NCI-H128 (cell line): ENCODE measurements around the gene CCN6.

Source experiments
- DNase-seq: peaks from one replicate; lab custom pipeline; 2025; ENCODE audit not compliant: unreplicated experiment; lab: John Stamatoyannopoulos, UW

Gene CCN6

DNA sequence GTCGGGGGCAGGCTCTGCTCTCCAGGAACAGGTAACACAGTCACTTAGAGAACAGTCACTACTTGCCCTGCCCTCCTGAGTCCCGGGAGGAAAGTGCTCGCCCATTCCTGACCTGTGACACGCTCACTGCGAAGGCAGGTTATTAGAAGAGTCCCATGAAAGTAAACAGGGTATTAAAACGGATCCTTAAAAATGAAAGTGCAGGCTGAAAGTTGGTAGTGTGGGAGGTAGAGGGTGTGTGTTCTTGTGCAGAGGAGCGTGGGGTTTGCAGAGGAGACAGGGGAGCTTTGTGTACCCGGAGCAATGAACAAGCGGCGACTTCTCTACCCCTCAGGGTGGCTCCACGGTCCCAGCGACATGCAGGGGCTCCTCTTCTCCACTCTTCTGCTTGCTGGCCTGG lies at the start of gene CCN6:
TSS of gene CCN6 (plus strand) at position 104 of the 400 bp plus-strand sequence. CDS start at position 358, 254 bp downstream.
- no peak for DNase-seq

DNA sequence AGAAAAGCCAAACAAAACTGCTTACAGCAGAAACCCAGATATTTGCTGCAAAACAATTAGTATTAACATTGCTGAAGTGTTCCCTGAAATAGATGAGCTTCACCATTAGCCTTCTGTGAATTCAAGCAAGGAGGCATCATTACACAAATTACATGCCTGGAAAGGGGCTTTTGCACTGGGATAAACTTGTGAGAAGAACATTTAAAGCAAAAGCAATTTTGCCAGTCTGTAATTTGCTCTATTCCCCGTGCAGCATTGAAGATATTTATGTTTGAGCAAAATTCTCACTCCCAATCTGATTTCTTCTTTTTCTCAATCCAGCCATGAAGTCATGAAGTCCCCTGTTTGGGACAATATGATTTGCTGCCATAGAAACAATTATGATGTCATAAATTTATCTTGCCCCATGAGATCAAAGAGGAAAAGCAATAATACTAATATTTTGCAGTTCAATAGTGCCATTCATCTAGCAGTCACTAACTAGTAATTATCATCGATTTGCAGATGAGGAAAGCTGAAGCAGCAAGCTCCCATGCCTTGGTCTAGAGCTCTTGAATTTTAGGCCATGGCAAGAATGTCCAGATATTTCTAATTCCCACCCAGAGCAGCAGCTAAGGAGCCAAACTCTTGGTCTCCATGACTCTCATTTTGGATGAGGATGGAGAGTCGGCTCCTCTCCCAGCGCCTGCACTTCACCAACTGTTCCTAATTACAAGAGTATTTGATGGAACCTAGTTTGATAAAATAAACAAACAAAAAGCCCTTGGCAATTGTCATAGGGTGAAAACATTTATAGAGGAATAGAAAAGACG lies 49.5 kb upstream of the CCN6 start:
- DNase-seq: no peak

DNA sequence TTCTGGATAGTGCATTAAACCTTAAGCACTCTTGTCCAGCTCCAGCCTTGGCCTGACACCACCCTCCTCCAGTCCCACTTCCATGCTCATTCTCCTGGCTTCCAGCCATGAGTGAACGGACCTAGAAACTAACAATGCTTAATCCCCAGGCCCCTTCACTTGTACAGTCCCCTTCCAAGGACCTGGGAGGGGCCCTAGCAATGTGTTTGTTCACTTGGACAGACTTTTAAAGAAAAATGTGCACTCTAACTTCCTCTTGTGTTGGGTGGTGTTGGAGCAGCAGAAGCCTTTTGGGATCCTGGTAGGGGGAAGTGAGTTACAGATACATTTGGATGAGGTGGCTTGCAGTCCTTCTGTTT lies 48.9 kb upstream of the CCN6 start:
- no peak for DNase-seq

GRCh38 chr6:112007254-112007653 lies 46.6 kb upstream of the CCN6 start:
- no peak for DNase-seq

DNA sequence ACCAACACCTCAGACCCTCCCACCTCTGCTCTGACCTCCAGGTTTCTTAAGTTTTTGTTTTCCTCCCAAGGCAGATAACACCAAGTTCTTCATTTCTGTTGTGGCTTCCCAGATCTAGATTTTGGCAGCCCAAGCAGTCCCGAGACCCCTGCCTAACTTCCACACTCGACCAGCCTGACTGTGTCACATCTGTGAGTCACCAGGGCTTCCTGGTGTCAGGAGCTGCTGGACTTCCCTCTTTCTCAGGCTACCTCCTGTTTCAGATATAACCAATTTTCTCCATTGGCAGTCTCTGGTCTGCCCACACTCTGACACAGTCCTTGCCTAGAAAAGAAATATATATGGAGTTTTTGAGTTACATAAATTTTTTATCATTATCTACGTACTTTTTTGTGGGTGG lies 46.1 kb upstream of the CCN6 start:
- no peak for DNase-seq

DNA sequence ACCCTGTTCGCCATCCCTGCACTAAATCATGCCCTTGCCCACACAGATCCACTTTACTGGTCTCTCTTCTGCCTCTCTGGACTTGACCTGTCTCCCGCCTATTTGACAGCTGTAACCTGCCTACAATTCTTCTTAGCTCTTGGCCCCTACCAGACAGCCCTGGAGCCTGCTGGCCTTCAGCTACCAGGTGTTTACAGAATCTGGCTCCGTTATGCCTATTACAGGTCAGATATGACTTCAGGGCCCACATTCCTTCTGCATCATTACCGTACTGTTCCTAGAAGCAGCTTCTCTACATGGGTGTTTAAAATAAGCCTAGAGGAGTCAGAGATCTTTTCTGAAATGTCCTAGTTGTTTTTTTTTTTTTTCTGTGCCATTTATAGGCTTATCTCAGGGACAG lies 45.4 kb upstream of the CCN6 start:
- DNase-seq: no peak

GRCh38 chr6:112010328-112010727 lies 43.6 kb upstream of the CCN6 start:
- DNase-seq: no peak

DNA sequence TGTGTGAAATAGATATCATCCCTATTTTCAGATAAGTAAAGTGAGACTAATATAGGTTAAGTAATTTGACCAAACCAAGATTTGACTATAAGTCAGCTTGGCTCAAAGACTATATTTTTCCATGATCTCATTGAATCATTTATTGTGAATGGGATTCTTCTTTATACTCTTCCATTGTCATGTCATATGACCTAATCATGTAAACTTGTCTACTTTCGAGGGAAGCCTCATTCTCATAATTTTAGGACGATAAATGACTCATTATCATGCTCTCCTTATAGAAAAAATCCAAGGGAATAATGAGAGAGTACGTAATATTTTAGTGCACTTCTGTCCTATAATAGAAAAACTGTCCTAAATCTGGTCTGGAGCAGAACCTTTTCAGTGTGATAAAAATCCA lies 40.9 kb upstream of the CCN6 start:
- DNase-seq: no peak

DNA sequence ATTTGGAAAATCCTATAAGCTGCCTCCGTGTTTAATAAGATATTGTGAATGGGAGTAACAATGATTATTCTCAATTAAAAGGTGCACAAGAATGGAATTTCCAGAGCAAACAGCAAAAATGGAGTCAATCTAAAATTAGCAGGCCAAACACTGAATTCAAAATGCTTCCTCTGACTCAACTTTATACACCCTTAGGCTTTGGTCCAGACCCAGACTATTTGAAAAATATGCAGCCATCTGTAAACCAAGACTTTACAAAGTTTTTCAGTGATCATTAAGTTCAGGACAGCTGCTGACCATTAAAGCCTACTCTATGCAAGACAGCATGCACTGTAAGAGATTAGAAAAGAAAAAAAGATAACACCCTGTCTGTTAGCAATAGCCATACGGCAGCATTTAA lies 39.4 kb upstream of the CCN6 start:
- no peak for DNase-seq

- DNase-seq: no peak
Observed at GRCh38 chr6:112015725-112016124, 38.2 kb upstream of the CCN6 start.

DNA sequence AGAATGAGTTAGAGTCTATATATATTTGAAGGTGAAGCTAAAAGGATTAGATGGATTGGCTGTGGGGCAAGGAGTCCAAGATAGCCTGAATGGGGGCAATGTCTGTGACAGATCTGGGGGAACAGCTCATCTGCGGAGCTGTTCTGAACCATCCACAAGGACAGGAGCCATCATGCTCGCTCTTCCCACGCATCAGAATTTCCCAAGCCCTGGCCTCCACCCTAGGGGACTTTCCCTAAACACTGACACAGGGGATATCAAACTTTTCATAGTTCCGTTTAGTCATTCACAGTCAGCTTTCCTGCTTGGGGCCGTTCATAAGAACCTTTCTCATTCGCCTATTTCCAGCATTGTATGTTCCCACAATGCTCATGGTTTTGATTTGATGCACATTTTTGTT lies 37.6 kb upstream of the CCN6 start:
- DNase-seq: no peak

DNA sequence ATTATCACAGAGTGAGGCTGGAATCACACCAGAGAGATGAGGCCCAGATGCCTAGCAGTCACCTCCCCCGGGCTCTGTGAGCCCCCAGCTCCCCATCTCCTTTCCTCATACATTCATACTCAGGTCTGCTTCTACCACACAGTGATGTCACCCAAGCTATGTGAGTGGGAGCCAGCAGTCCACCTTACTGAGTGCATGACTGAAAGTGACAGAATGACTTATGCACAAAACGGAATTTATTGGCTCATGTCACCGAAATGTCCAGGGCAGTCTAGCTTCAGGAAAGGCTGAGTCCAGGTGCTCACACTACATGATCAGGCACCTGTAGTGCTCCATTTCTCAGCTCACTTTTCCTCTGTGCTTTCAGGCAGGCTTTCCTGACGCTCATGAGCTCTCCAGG lies 36.7 kb upstream of the CCN6 start:
- no peak for DNase-seq

GRCh38 chr6:112017760-112018537 lies 36.0 kb upstream of the CCN6 start:
- DNase-seq: no peak

DNA sequence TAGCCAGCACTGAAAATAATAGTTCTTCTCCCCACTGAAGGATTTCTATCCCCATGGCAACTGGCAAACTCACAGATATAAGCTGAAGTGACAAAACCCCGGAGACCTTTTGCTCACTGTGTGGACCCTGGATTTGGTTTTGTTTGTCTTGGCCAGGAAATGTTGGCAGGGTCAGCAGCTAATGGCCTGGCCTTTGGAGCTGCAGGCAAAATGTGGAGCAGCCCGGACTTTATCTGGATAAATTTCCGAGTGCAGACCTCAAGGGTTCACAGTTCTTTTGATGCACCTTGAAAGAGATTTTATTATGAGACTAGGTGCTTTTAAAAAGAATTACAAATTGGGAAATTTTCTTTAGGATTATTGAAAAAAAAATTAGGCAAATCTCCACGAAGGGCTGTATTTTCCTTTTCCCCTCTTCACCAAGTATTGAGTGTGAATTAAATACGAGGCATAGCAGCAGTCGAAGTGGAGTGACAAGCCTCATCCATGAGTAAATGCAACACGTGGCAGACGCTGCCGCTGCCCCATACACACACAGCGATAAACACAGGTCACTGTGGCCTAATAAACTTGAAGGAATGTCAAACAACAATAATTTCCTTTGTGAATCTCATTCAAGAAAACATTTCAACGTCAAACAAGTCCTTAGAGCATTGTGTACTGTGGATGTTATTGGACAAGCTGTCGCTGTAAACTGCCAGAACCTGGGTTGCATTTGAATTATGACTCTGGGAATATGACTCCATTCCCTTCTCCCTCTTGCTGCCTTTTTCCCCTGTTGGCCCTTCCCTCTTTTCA lies 35.1 kb upstream of the CCN6 start:
- no peak for DNase-seq

- DNase-seq: no peak
Observed at GRCh38 chr6:112019589-112019988, 34.3 kb upstream of the CCN6 start.

- DNase-seq: no peak
Observed at GRCh38 chr6:112021691-112022310, 32.1 kb upstream of the CCN6 start.

- no peak for DNase-seq
Observed at GRCh38 chr6:112022749-112023148, 31.2 kb upstream of the CCN6 start.

DNA sequence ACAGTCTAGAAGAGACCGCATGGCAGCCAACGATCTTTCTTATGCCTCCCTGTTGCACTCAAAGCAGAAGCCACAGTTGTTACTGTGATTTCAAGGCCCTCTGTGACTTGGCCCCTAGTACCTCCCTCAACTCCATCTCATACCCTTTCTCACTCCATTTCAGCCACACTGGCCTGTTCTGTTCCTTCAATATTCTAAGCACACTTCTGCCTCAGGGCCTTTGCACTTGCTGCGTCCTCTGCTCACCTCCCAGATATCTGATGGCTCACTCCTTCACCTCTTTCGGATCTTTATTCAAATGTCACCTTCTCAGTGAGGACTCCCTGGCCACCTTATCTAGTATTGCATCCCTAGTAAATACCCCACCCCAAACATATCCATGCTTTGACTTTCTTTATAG lies 29.4 kb upstream of the CCN6 start:
- no peak for DNase-seq

DNA sequence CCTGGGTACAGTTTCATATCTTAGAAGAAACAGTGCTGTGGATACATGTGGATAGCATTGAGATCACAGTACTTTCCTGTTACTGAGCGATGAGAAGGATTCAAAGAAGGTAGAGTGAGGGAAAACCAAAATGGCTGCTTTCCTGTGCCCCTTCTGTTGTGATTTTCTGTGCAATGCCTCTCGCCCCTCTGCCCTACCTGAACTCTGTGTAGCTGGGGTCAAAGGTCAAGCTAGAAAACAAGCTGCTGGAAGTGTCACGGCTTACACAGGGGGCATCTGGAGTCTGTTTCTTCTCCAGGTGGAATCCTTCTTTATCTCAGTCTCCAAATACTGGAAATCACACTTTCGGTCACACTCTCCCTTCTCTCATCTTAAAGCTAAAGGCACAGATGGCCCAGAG lies 27.0 kb upstream of the CCN6 start:
- no peak for DNase-seq

DNA sequence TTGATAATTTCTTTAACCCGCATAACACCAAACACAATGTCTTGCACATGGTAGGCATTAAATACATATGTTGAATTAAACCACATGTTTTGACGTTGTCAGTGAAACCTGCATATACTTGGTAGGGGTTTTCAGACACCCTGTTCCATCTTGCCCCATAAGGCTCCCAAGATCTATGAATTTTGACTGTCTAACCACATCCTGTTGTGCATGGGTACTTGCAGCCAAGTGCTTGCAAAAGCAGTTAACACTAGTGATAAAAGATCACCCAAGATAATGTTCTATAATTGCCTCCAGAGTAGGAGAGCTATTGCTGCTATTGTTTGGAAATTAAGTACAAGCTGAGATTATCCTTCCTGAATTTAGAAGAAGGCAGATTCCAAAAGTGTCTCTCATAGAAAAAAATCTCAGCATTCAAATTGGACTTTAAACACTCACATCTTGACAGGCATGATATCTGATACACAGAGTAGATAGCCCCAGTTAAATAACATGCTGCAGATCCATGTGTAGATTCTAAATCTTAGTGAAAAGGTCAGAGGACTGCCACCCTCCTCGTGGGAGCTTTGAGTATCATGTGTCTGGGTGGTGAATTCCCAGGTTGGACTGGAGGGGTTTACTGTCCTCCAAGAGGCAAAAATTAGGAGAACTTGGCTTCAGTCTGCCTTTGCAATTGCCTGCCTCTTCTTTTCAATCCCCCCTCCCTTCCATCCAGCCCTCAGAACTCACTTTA lies 25.8 kb upstream of the CCN6 start:
- DNase-seq: no peak
